8988T (cell line): ENCODE measurements around the gene TRIM63.

Experiments used
- DNase-seq: peaks from one replicate; pipeline ENCODE4 v3.0.0; 2011

Gene TRIM63

GRCh38 chr1:26012864-26013263, 54.6 kb downstream of the TRIM63 start:
- no peak for DNase-seq

DNA sequence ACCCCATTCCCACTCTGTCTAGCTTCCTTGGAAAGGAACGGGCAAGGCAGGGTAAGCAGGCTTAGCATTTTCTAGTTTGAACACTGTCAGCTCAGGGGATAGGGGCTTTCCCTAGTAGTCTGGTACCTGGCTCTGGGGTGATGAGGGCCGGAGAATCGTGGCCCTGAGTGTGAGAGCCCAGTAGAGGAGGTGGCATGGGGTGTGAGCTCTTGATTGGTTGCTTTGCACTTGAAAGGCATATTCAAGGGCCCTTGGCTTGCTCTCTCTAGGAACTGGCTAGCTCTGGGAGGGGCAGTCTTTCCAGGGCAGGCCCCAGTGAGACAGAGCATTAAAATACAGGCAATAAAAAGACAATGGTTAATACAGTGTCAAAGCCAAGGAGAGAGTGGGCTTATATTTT, 56.6 kb downstream of the TRIM63 start:
- DNase-seq, result no peak

DNA sequence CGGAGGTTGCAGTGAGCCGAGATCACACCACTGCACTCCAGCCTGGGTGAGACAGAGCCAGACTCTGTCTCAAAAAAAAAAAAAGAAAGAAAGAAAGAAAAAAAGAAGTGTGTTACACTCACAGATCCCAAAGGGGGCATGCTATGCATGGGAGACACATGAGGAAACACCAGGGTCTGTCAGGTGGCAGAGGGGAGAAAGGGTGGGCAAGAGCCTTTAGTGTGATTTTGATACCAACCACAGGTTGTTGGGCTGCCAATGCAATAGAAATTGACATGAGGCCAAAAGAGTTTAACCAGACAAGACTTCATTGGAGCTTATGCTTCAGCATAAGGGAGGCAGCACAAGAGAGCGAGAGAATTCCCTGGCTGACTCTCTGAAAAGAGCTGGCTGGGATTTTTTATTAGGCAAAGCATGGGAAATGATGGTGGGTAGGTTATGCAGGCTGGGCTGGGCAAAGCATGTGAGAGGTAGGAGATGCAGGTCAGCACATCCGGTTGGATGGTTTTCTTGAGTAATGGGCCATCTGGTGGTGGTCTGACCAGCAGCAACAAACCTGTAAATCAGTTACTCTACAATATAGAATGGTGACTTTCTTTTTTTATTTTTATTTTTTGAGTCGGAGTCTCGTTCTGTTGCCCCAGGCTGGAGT, 57.5 kb downstream of the TRIM63 start:
- no peak for DNase-seq

- no peak for DNase-seq
These were observed 60.7 kb downstream of the TRIM63 start for GRCh38 chr1:26006710-26007109.

- no peak for DNase-seq
These were observed 61.9 kb downstream of the TRIM63 start for GRCh38 chr1:26005434-26006105.

- no peak for DNase-seq
These were observed 63.7 kb downstream of the TRIM63 start for GRCh38 chr1:26003756-26004155.

DNA sequence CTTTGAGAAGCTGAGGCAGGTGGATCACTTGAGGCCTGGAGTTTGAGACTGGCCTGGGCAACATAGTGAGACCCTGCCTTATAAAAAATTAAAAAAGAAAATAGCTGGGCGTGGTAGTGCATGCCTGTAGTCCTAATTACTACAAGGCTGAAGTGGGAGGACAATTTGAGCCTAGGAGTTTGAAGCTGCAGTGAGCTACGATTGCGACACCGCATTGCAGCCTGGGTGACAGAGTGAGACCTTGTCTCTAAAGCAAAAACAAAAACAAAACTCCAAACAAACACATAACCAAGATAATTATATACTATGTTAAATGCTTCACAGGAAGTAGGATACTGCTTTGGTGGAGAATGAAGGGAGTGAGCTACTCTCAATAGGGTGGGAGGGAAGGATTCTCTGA, 64.2 kb downstream of the TRIM63 start:
- no peak for DNase-seq
